ENCODE results near the gene DPM2. TPM values are rescaled to one million over a fixed set of nuclear protein-coding genes. Genes with fewer than 3 reads are reported as not detected.

Gene DPM2
- total and polyA plus RNA-seq, 2 donors, result 17.9 to 32.8 TPM

DNA sequence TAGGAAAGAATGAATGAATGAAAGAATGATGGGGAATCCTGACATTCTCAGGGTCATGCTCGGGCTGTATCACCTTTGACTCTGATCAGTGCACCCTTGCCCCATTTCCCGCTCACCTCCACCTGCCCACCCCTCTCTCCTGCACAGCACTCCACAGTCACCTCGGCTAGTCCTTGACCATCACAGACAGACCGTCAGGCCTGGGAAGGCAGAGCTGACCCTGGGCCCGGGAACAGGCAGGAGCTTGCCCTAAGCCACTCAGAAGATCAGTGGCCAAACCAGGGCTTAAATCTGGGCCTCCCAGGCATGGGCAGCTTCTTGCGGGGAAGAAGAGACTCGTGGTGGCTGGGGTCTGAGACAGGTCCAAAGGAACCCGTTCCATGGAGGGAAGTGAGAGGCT is 41.8 kb downstream of the DPM2 start:
- Histone ChIP-seq H3K4me3 (ENCODE audit: low read length in 2 of 2) (no peak overlapping the region), H3K9me3 (ENCODE audit: control insufficient read depth in 2 of 2, insufficient read depth in 1 of 2, low read length in 1 of 2) (peaks cover 10 to 34% of the 10 kb centered on the region in 2 donors), H3K36me3 (ENCODE audit: control insufficient read depth in 2 of 2, insufficient read depth in 2 of 2, low read length in 1 of 2) (peaks cover 39 to 41% of the 10 kb centered on the region in 2 donors), H3K27ac (ENCODE audit: low read depth in 1 of 2, low read length in 1 of 2) (no peak overlapping the region), H3K27me3 (ENCODE audit: control insufficient read depth in 2 of 2, insufficient read depth in 1 of 2, low read length in 1 of 2) (peaks cover 0 to 9% of the 10 kb centered on the region in 2 donors), H3K4me1 (ENCODE audit: control insufficient read depth in 2 of 2, insufficient read depth in 2 of 2, low read length in 2 of 2) (peaks cover 3 to 31% of the 10 kb centered on the region in 2 donors)
- WGBS, result 97% methylated on average over 8 of the region's 8 CpGs
- no peak for DNase-seq (ENCODE audit: low read depth in 6 of 9, low spot score in 9 of 9)

DNA sequence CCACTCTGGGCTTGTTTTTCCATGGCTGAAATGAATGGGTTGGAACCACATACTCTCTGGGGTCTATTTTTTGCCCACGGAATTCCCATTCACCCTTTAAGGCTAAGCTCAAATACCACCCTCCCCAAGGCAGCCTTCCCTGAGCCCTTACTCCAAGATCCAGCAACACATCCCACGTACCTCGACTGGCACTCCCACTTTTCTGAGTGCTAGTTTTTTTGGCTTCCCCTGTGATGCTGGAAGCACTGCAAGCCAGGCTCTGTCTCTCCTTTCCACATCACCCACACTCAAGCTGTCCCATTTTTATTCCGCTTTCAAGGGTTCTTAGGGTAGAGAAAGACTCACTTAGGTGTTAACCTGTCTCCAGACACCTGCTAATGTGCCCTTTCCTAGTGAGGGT is 44.3 kb downstream of the DPM2 start:
- peaks cover 49 to 50% of the 10 kb centered on the region in 2 donors for H3K36me3 ChIP-seq (ENCODE audit: control insufficient read depth in 2 of 2, insufficient read depth in 2 of 2, low read length in 1 of 2)
- H3K27ac ChIP-seq (ENCODE audit: low read depth in 1 of 2, low read length in 1 of 2), result no peak overlapping the region
- 98% methylated on average over 4 of the region's 4 CpGs for WGBS

DNA sequence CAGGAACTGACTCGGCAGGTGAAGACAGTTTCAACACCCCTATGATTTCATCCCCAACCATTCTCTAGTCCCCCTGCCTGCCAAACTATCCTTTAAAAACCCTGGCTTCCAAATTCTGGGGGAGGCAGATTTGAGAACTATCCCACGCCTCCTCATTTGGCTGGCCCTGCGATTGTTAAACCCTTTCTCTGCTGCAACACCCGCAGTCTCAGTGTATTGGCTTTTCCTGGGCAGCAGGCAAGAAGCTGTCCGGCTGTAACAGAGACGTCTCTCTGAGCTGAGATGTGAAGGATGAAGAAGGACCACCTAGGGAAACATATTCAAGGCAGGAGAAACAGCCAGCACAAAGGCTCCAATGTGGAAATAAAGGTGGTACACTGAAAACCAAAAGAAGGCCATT is 44.8 kb downstream of the DPM2 start:
- Histone ChIP-seq H3K4me1 (ENCODE audit: control insufficient read depth in 2 of 2, insufficient read depth in 2 of 2, low read length in 2 of 2) (peaks cover 1 to 12% of the 10 kb centered on the region in 2 donors), H3K27me3 (ENCODE audit: control insufficient read depth in 2 of 2, insufficient read depth in 1 of 2, low read length in 1 of 2) (no peaks in the 10 kb centered on the region), H3K36me3 (ENCODE audit: control insufficient read depth in 2 of 2, insufficient read depth in 2 of 2, low read length in 1 of 2) (peaks cover 50 to 51% of the 10 kb centered on the region in 2 donors), H3K27ac (ENCODE audit: low read depth in 1 of 2, low read length in 1 of 2) (no peak overlapping the region), H3K9me3 (ENCODE audit: control insufficient read depth in 2 of 2, insufficient read depth in 1 of 2, low read length in 1 of 2) (peaks cover 10 to 34% of the 10 kb centered on the region in 2 donors), H3K4me3 (ENCODE audit: low read length in 2 of 2) (no peak overlapping the region)
- DNase-seq (ENCODE audit: low read depth in 6 of 9, low spot score in 9 of 9), result no peak
- 98% methylated on average over 6 of the region's 6 CpGs for WGBS

More for the DNA sequence above, 44.3 kb downstream of the DPM2 start:
- no peak for DNase-seq (ENCODE audit: low read depth in 6 of 9, low spot score in 9 of 9)
- H3K9me3 ChIP-seq (ENCODE audit: control insufficient read depth in 2 of 2, insufficient read depth in 1 of 2, low read length in 1 of 2), result peaks cover 10 to 34% of the 10 kb centered on the region in 2 donors
- no peak overlapping the region for H3K4me3 ChIP-seq (ENCODE audit: low read length in 2 of 2)
- H3K4me1 ChIP-seq (ENCODE audit: control insufficient read depth in 2 of 2, insufficient read depth in 2 of 2, low read length in 2 of 2), result peaks cover 3 to 16% of the 10 kb centered on the region in 2 donors
- H3K27me3 ChIP-seq (ENCODE audit: control insufficient read depth in 2 of 2, insufficient read depth in 1 of 2, low read length in 1 of 2), result peaks cover 0 to under 1% of the 10 kb centered on the region in 2 donors

DNA sequence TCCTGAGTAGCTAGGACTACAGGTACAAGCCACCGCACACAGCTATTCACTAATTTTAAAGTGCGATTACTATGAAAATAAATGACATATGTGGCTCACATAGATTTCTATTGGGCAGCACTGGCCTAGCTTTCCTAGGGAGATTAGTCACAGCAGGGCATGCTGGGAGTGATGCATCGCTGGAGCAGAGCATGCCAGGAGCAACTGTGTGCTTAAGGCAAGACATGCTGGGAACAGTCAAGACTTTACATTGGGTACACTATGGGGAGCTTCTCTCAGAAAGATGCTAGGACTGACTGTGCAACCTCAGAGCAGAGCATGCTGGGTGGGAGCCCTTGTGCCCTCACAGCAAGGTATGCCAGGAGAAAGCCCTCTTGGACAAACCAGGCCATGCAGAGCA is 47.6 kb downstream of the DPM2 start:
- no peak overlapping the region for H3K4me3 ChIP-seq (ENCODE audit: low read length in 2 of 2)
- peaks cover 8 to 22% of the 10 kb centered on the region in 2 donors for H3K9me3 ChIP-seq (ENCODE audit: control insufficient read depth in 2 of 2, insufficient read depth in 1 of 2, low read length in 1 of 2)
- no peaks in the 10 kb centered on the region for H3K4me1 ChIP-seq (ENCODE audit: control insufficient read depth in 2 of 2, insufficient read depth in 2 of 2, low read length in 2 of 2)
- no peaks in the 10 kb centered on the region for H3K27me3 ChIP-seq (ENCODE audit: control insufficient read depth in 2 of 2, insufficient read depth in 1 of 2, low read length in 1 of 2)
- no peak for DNase-seq (ENCODE audit: low read depth in 6 of 9, low spot score in 9 of 9)
- peaks cover 49 to 54% of the 10 kb centered on the region in 2 donors for H3K36me3 ChIP-seq (ENCODE audit: control insufficient read depth in 2 of 2, insufficient read depth in 2 of 2, low read length in 1 of 2)
- WGBS, result 98% methylated on average over 3 of the region's 3 CpGs
- no peak overlapping the region for H3K27ac ChIP-seq (ENCODE audit: low read depth in 1 of 2, low read length in 1 of 2)

DNA sequence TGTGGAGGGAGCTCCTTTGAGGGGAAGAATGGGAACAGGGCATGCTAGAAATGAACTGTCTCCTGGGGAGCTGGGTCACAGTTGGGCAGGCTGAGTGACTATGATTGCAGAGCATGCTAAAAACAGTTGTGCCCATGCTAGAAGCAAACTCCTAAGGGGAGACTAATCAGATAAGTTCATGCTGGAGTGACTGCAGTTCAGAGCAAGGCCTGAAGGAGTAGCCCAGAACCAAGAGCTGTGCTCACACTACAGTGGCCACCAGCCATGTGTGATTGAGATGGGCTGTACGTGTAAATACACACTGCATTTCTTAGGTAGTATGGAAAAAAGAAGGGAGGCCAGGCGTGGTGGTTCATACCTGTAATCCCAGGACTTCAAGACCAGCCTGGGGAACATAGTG is 49.9 kb downstream of the DPM2 start:
- DNase-seq (ENCODE audit: low read depth in 6 of 9, low spot score in 9 of 9), result no peak
- H3K36me3 ChIP-seq (ENCODE audit: control insufficient read depth in 2 of 2, insufficient read depth in 2 of 2, low read length in 1 of 2), result peaks cover 30 to 35% of the 10 kb centered on the region in 2 donors
- peaks cover 4 to 8% of the 10 kb centered on the region in 2 donors for H3K4me1 ChIP-seq (ENCODE audit: control insufficient read depth in 2 of 2, insufficient read depth in 2 of 2, low read length in 2 of 2)
- no peaks in the 10 kb centered on the region for H3K27me3 ChIP-seq (ENCODE audit: control insufficient read depth in 2 of 2, insufficient read depth in 1 of 2, low read length in 1 of 2)
- peaks cover 1 to 2% of the 10 kb centered on the region in 2 donors for H3K9me3 ChIP-seq (ENCODE audit: control insufficient read depth in 2 of 2, insufficient read depth in 1 of 2, low read length in 1 of 2)
- H3K4me3 ChIP-seq (ENCODE audit: low read length in 2 of 2), result no peak overlapping the region
- no peak overlapping the region for H3K27ac ChIP-seq (ENCODE audit: low read depth in 1 of 2, low read length in 1 of 2)
- 95% methylated on average over 2 of the region's 2 CpGs for WGBS

DNA sequence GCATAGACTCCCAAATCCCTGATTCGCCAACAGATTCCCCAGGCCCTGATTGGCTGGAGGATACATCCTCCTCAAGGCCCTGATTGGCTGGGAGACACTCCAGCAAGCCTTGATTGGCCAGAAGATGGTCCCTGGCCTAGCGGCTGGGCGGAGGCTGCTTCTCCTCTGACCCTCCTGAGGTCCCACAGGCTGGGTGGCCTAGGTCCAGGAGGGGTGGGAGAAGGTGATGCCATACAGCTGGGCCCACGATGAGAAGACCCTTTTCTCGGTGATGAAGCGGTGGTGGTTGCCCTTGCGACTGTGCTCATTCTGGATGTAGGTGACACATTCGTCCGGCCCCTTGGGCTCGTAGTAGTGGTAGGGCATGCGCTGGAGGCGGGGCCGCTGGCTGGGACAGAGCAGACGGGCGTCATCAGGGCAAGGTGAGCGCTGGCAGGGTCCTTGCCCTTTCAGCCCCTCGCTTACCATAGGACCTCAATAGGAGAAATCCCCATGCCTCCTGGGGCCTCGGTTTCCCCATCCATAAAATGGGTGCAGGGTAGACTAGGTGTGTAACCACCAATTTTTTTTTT is 51.2 kb downstream of the DPM2 start:
- Histone ChIP-seq H3K4me3 (ENCODE audit: low read length in 2 of 2) (no peak overlapping the region), H3K27ac (ENCODE audit: low read depth in 1 of 2, low read length in 1 of 2) (no peak overlapping the region), H3K36me3 (ENCODE audit: control insufficient read depth in 2 of 2, insufficient read depth in 2 of 2, low read length in 1 of 2) (peaks cover 28 to 31% of the 10 kb centered on the region in 2 donors), H3K27me3 (ENCODE audit: control insufficient read depth in 2 of 2, insufficient read depth in 1 of 2, low read length in 1 of 2) (no peaks in the 10 kb centered on the region), H3K4me1 (ENCODE audit: control insufficient read depth in 2 of 2, insufficient read depth in 2 of 2, low read length in 2 of 2) (peaks cover 7 to 12% of the 10 kb centered on the region in 2 donors), H3K9me3 (ENCODE audit: control insufficient read depth in 2 of 2, insufficient read depth in 1 of 2, low read length in 1 of 2) (no peaks in the 10 kb centered on the region)
- 97% methylated on average over 18 of the region's 18 CpGs for WGBS
- DNase-seq (ENCODE audit: low read depth in 6 of 9, low spot score in 9 of 9), result no peak

DNA sequence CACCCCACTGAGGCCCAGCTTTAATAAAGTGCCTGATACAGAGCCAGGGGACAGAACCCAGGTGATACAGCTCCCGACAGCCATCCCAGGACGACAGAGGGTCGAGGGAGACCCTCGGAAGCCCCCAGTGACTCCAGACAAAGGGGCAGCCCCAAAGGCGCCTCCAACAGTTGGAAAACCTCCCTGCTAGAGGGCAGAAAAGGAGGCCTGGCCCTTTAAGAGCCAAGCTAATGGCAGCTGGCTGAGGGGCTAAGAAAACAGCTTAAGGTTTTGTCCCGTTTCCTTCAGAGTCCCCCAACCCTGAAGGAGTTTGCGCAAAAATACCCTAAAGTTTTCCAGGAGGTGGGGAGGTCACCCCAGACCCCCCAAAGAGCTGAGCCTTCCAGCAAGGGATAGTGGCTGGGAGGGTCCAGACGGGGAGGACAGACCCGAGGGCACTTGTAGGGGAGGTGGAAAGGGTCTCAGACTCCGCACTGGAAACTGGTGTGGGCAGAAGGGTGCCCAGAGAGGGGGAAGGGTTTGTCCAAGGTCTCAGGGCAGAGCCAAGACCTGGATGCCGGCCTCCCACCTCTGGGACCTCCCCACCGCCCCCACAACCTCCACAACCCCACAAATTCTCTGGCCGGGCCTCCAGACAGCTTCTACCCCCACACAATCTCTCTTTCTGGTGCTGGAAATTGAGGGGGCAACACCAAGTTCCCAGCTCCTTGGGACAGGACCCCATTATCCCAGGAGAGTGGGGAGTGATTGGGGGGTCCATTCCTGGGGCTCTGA is 52.0 kb downstream of the DPM2 start:
- peaks cover 7 to 12% of the 10 kb centered on the region in 2 donors for H3K4me1 ChIP-seq (ENCODE audit: control insufficient read depth in 2 of 2, insufficient read depth in 2 of 2, low read length in 2 of 2)
- no peak overlapping the region for H3K27ac ChIP-seq (ENCODE audit: low read depth in 1 of 2, low read length in 1 of 2)
- no peak overlapping the region for H3K4me3 ChIP-seq (ENCODE audit: low read length in 2 of 2)
- no peaks in the 10 kb centered on the region for H3K27me3 ChIP-seq (ENCODE audit: control insufficient read depth in 2 of 2, insufficient read depth in 1 of 2, low read length in 1 of 2)
- DNase-seq (ENCODE audit: low read depth in 6 of 9, low spot score in 9 of 9), result no peak
- peaks cover 24 to 29% of the 10 kb centered on the region in 2 donors for H3K36me3 ChIP-seq (ENCODE audit: control insufficient read depth in 2 of 2, insufficient read depth in 2 of 2, low read length in 1 of 2)
- no peaks in the 10 kb centered on the region for H3K9me3 ChIP-seq (ENCODE audit: control insufficient read depth in 2 of 2, insufficient read depth in 1 of 2, low read length in 1 of 2)
- WGBS, result 90% methylated on average over 13 of the region's 13 CpGs

Other genes with a start within 250 kb of the DPM2 start
- gene CFAP157, start 230.9 kb downstream of the DPM2 start, total RNA-seq, result 0.05 TPM
- gene CFAP157, start 230.9 kb downstream of the DPM2 start, polyA plus RNA-seq, result 0.62 TPM
- 16.3 TPM for gene PTRH1, start 222.2 kb downstream of the DPM2 start, total RNA-seq
- gene PTRH1, start 222.2 kb downstream of the DPM2 start, polyA plus RNA-seq, result 12.2 TPM
- 0.09 TPM for gene TTC16, start 221.8 kb downstream of the DPM2 start, total RNA-seq
- gene TTC16, start 221.8 kb downstream of the DPM2 start, polyA plus RNA-seq, result 0.18 TPM
- 7.2 TPM for gene TOR2A, start 202.6 kb downstream of the DPM2 start, total RNA-seq
- 19.3 TPM for gene TOR2A, start 202.6 kb downstream of the DPM2 start, polyA plus RNA-seq
- 18.2 TPM for gene SH2D3C, start 159.2 kb downstream of the DPM2 start, total RNA-seq
- gene SH2D3C, start 159.2 kb downstream of the DPM2 start, polyA plus RNA-seq, result 25.1 TPM
- gene CDK9, start 151.8 kb downstream of the DPM2 start, total RNA-seq, result 38.9 TPM
- gene CDK9, start 151.8 kb downstream of the DPM2 start, polyA plus RNA-seq, result 122 TPM
- 30.4 TPM for gene FPGS, start 135.0 kb downstream of the DPM2 start, total RNA-seq
- 48.4 TPM for gene FPGS, start 135.0 kb downstream of the DPM2 start, polyA plus RNA-seq
- 1.7 TPM for gene ENG, start 83.2 kb downstream of the DPM2 start, total RNA-seq
- gene ENG, start 83.2 kb downstream of the DPM2 start, polyA plus RNA-seq, result 48.2 TPM
- gene AK1, start 60.2 kb downstream of the DPM2 start, total RNA-seq, result 6.6 TPM
- gene AK1, start 60.2 kb downstream of the DPM2 start, polyA plus RNA-seq, result 66.2 TPM
- gene ST6GALNAC6, start 38.3 kb downstream of the DPM2 start, total RNA-seq, result 16.2 TPM
- 42.8 TPM for gene ST6GALNAC6, start 38.3 kb downstream of the DPM2 start, polyA plus RNA-seq
- 8.5 TPM for gene ST6GALNAC4, start 20.8 kb downstream of the DPM2 start, total RNA-seq
- gene ST6GALNAC4, start 20.8 kb downstream of the DPM2 start, polyA plus RNA-seq, result 12.8 TPM
- gene PIP5KL1, start 7.1 kb downstream of the DPM2 start, total RNA-seq, result 0.33 TPM
- 1.2 TPM for gene PIP5KL1, start 7.1 kb downstream of the DPM2 start, polyA plus RNA-seq
- 12.9 TPM for gene EEIG1, start 43.1 kb upstream of the DPM2 start, total RNA-seq
- gene EEIG1, start 43.1 kb upstream of the DPM2 start, polyA plus RNA-seq, result 51.4 TPM
- gene NAIF1, start 129.5 kb upstream of the DPM2 start, total RNA-seq, result 10.9 TPM
- gene NAIF1, start 129.5 kb upstream of the DPM2 start, polyA plus RNA-seq, result 11.5 TPM
- 13.4 TPM for gene SLC25A25, start 130.4 kb upstream of the DPM2 start, total RNA-seq
- gene SLC25A25, start 130.4 kb upstream of the DPM2 start, polyA plus RNA-seq, result 12.3 TPM
- 51.6 TPM for gene PTGES2, start 189.9 kb upstream of the DPM2 start, total RNA-seq
- 39.3 TPM for gene PTGES2, start 189.9 kb upstream of the DPM2 start, polyA plus RNA-seq
- gene LCN2, start 211.6 kb upstream of the DPM2 start, total RNA-seq, result 3.4 TPM
- 31.9 TPM for gene LCN2, start 211.6 kb upstream of the DPM2 start, polyA plus RNA-seq
- gene BBLN, start 222.4 kb upstream of the DPM2 start, total RNA-seq, result 134 TPM
- 162 TPM for gene BBLN, start 222.4 kb upstream of the DPM2 start, polyA plus RNA-seq